ENCODE measurements around the gene GNAO1.

GNAO1 gene

GRCh38 chr16:56332464-56333079 lies 141.3 kb downstream of the GNAO1 start:
- DNase-seq (ENCODE audit: low read depth in 3 of 3) = no peak

GRCh38 chr16:56334761-56335160 lies 143.5 kb downstream of the GNAO1 start:
- DNase-seq (ENCODE audit: low read depth in 3 of 3) = no peak

GRCh38 chr16:56336071-56336688 lies 144.9 kb downstream of the GNAO1 start:
- no peak for DNase-seq (ENCODE audit: low read depth in 3 of 3)

GRCh38 chr16:56336711-56337110 lies 145.4 kb downstream of the GNAO1 start:
- DNase-seq (ENCODE audit: low read depth in 3 of 3) = no peak

DNA sequence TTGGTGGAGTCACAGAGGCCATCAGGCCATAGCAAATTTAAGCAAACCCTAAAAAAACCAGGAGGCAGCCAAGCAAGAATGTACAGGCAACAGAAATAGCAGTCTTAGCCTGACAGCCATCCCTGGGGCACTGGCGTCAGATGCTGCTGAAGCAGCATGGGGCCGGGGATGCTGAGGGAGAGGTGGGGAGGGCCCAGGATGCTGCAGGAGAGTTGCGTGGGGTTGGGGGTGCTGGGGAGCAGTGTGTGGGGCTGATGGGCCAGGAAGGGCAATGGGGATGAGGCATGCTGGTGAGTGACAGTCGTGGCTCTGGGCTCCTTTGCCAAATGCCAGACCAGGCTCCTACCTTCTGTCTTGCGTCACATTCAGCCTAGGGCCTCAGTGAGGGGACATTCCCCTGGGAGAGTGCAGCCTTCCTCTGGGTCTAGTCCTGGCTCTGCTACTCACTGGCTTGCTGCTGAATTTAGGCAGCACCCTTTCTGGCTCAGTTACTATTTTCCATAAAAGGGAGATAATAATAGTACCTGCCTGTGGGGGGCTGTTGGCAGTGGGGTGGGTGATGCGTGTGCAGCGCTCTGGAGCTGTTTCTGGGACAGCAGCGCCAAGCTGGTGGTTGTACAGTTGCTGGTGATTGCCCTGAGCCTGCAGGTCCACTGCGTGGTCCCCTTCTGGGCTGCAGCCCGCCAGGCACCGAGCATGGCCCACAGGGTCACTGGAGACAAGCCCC lies 146.0 kb downstream of the GNAO1 start:
- DNase-seq (ENCODE audit: low read depth in 3 of 3) = no peak

- DNase-seq (ENCODE audit: low read depth in 3 of 3) = no peak
Observed at GRCh38 chr16:56337858-56338325, 146.6 kb downstream of the GNAO1 start.

DNA sequence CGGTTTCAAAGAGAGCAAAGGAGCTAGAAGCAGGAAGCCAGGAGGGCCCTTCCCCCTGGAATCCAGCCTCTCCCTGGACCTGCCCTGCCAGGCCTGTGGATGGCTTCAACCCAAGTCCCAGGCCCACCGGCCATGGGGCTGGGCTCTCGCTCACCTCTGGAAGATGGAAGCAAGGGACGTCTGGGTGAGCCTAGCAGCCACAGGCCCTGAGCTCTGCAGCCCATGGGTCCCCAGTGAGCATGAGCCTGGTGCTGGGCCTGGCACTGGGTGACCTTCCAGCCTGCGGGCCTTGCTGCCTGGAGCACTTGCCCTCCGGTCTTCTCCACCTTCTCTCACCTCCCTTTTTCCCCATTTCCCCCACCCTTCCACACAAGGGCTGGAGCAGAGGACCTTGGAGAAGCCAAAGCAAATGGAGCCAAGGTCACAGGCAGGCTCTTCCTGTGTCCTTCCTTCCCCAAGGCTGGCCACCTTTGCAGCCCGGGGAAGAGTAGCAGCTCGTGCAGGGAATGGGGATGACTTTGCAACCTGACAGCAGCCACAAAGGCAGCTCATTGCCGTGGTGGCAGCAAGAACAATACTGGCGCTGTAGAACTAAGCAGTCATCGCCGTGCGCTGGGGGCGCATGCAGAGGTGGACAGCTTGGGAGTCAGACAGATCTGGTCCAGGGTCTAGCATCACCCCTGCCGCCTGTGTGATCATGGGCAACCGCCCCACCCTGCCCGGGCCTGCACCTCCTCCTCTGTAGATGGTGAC lies 147.5 kb downstream of the GNAO1 start:
- no peak for DNase-seq (ENCODE audit: low read depth in 3 of 3)

GRCh38 chr16:56339431-56340195 lies 148.3 kb downstream of the GNAO1 start:
- no peak for DNase-seq (ENCODE audit: low read depth in 3 of 3)

- DNase-seq (ENCODE audit: low read depth in 3 of 3) = no peak
Observed at GRCh38 chr16:56340416-56340815, 149.1 kb downstream of the GNAO1 start.

DNA sequence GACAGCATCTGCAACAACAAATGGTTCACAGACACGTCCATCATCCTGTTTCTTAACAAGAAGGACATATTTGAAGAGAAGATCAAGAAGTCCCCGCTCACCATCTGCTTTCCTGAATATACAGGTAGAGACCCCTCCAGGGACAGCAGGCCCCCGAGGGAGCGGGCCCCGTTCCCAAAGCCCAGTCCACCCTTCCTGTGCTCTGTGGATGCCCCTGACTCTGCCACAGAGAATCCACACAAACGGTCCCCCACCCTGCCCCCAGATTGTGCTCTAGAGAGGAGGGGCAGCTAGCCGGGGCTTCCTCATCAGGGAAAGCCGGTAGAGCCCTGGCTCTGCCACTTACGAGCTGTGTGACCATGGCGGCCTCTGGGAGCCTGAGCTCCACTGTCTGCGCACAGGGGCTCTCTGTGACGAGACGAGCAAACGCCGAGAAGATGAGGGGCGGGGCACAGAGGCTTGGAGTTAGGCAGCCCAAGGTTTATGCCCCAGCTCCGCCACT lies 149.6 kb downstream of the GNAO1 start:
- DNase-seq (ENCODE audit: low read depth in 3 of 3) = no peak

DNA sequence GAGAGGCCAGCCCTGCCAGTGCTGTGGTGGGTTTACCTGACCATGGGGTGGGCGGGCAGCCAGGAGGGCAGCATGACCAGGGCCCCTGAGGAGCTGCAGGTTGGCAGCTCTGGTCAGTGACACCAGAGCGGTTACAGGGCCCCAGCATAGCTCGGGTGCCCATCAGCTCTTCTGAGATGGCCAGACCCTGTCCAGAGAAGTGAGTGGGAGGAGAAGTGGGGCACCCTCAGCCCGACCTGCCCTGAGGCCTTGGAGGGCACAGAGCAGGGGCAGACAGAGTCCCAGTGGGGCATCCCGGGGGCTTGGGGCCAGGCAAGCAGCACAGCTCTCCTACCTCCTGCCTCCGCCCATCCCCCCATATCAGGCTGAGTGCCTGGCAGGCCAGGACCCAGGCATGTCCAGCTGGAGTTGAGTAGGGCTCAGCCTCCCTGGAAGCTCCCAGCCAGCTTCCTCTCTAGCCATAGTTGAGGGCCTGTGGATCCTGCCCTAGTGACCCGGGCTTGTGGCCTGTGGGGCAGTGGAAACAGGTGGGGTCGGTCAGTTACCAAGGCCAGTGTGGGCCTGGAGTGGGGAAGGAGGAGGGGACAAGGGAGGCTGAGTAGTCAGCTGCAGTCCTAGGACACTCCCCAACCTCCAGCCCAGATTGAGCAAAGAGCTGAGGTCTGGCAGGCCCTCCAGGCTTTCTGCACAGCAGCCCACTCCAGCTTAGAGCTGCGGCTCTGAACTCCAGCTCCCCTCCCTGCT lies 150.5 kb downstream of the GNAO1 start:
- DNase-seq (ENCODE audit: low read depth in 3 of 3) = no peak

DNA sequence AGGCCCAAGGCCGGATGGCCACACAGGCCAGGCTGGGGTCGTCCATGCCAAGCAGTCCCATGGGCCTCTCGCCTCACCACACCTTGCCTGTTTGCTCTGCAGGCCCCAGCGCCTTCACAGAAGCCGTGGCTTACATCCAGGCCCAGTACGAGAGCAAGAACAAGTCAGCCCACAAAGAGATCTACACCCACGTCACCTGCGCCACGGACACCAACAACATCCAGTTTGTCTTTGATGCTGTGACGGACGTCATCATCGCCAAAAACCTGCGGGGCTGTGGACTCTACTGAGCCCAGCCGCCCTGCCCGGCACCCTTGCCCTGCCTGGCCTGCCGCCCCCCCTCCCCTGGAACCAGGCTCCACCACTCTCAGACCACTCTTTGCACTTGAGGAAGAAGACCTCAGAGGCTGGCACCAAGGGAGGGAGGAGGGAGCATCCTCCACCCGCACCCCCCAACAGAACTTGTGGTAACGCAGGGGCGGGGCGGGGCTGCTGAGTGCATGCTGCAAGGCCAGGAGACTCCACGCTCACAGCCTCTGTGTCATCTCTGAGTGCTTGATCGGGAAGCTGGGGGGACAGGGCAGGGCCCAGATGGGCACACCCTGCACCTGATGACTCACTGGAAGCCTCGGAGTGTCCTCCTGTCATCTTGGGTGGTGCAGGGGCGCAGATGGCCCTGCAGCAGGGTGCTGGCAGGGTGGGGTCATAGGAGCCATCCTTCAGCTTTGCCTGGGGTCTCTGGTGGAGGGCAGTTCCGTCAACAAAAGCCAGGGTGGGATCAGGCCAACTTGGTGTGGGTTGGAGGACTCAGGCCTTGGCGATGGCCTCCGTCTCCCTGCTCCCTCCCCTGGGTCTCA lies 152.6 kb downstream of the GNAO1 start:
- DNase-seq (ENCODE audit: low read depth in 3 of 3) = no peak

- DNase-seq (ENCODE audit: low read depth in 3 of 3) = no peak
Observed at GRCh38 chr16:56344518-56345405, 153.5 kb downstream of the GNAO1 start.

DNA sequence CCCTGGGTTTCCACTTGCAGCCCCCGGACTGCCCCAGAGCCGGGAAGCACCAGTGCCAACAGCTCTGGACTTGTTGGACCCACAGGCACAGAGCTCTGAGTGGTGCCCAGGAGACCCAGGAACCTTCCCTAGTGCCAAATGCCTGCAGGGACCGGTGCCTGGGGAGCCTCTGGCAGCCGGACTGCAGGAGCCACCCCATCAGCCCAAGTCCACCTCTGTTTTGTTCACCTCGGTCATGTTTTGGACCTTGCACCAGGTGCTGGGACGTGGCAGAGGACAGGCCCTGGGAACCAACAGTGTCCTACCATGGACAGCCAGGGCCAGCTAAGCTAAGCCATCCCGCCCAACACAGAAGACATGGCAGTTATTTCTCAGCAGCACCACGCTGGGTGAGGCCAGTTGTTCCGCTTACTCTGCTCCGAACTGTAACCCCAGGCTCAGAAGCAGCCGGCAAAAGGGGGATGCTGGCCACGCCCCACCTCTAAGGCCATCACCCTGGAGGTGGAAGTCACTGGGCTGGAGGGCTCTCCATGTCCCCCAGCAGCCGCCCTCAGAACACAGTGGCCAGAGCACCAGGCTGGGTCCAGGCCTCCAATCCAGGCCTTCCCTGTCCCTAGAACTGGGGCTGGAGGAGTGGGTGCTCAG lies 154.2 kb downstream of the GNAO1 start:
- no peak for DNase-seq (ENCODE audit: low read depth in 3 of 3)

DNA sequence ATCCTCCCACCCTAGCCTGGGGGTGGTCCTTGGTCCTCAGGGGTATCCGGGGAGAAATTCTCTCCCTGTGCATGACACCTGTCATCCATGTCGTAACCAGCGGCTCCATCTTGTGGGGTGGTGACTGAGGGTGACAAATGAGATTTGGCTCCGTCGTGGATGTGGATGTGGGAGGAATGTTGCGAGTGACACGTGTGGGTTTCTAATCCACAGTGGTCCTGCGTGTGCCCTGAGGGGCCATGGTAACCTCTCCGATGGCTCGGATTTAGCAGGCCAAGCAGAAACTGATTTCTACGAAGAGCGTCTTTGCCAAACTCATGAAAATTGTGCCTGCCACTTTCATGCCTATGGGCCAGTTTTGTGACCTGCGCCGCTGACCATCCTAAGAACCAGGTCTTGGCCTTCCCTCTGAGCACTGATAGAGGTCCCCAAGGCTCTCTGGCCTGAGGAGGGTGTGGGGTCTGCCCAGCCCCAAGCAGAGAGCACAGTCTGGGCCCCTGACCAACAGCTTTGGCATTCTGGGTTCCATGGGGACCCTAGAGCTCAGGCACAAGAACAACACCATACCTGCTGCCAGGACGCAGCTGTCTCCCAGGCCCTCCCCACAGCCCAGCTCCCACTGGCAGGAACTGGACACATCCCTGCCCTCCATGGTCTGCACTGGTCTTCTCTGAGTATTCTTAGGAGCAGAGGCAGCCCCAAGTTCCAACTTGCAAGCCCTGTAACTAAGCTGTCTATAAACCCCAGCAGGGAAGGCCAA lies 155.0 kb downstream of the GNAO1 start:
- DNase-seq (ENCODE audit: low read depth in 3 of 3) = no peak

GRCh38 chr16:56347166-56347565 lies 155.9 kb downstream of the GNAO1 start:
- DNase-seq (ENCODE audit: low read depth in 3 of 3) = no peak

DNA sequence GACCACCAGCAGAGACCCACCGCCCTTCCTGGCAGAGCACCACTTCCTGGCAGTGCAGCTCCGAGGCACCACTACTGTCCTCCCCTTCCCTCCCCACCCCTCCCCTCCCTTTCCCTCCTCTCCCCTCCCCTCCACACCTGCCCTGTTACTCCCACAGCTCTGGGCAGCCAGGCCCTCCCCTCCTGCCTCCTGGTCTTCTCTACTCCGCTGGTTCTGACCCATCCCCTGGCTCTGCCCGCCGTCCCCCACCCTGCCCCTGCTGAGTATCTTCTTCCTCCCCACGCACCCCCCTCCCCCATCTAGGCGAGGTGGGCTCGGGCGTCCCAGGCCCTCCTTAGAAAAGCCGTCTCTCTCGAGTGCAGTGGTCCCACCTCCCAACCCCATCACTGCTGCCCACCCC lies 156.4 kb downstream of the GNAO1 start:
- no peak for DNase-seq (ENCODE audit: low read depth in 3 of 3)
